GM21576 (cell line): ENCODE measurements around the gene SLC35G2.
"Not testable (repeated sequence)": the region's sequence is repeated elsewhere in the genome, so short reads cannot be mapped to it uniquely, and the experiment has no call there.

Source experiments
- ATAC-seq: cut with Tn5 transposase; IDR thresholded peaks from one replicate; pipeline ENCODE4 v1.9.1; 2021; ENCODE audit warnings: mild to moderate bottlenecking, moderate library complexity; ENCODE audit not compliant: unreplicated experiment

The SLC35G2 gene

DNA sequence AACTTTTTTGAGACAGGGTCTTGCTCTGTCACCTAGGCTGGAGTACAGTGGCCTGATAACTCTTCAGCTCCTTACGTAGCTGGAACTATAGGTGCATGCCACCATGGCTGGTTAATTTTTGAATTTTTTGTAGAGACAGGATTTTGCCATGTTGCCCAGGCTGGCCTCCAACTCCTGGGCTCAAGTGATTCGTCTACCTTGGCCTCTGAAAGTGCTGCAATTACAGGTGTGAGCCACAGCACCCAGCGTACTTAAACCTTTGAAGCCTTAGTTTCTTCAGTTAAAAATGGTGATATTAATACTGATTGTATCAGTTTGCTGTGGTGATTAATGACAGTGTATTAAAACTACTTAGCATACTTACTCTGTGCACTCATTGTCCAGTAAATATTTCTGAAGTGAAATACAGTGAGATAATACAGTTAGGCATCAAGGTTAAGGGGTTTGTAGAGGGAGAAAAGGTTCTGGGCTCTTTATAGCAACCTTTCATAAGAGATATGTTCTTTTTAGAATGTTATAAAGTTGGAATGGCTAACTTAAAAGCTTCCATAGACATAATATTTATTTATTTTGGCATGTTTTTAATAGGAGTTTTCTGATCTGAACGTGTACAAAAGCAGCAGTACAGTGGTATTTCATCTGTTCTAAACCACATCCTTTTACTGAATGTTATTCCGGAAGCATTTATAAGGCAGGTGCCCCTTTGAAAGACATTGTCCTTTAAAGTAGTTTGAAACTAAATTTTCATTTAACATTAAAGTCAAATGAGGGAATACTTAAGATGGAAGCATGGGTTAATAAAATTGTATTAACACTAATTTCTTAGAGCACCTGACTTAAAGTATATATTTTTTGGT is 66.7 kb downstream of the SLC35G2 start:
- ATAC-seq = peak; percentile 57

DNA sequence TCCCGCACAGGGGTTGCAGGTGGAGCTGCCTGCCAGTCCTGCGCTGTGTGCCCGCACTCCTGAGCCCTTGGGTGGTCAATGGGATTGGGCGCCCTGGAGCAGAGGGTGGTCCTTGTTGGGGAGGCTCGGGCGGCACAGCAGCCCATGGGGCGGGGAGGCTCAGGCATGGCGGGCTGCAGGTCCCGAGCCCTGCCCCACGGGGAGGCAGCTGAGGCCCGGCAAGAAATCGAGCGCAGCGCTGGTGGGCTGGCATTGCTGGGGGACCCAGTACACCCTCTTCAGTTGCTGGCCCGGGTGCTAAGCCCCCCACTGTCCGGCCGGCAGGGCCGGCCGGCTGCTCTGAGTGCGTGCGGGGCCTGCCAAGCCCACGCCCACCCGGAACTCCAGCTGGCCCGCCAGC is 71.0 kb downstream of the SLC35G2 start:
- no peak for ATAC-seq

DNA sequence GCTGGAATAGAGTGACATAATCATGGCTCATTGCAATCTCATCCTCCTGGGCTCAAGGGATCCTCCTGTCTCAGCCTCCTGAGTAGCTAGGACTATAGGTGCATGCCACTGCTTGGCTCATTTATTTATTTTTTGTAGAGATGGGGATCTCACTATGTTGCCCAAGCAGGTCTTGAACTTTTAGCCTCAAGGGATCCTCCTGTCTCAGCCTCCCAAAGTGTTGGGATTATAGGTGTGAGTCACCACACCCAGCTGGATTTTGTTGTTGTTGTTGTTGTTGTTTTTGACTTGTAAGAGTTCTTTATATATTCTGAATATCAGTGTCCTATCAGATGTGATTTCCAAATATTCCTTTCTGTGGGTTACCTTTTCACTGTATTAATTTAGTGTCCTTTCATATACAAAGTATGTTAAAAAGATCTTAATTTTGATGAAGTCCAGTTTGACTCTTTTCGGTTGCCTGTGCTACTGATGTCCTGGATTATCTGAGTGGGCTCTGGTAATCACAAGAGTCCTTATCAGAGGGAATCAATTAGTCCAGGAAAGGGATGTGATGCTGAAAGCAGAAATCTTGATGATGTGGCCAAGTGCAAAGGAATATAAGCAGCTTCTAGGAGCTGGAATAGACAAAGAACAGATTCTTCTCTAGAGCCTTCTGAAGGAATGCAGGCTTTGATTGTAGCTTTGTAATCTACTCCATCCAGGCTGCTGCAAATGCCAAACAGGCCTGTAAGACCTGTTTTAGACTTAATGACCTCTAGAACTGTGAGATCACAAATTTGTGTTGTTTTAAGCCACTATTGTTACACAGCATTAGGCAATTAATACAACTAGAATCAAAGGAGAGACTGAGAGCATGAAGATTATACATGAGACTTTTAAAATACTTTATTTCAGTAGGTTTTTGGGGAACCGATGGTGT is 73.3 kb downstream of the SLC35G2 start:
- no peak for ATAC-seq

DNA sequence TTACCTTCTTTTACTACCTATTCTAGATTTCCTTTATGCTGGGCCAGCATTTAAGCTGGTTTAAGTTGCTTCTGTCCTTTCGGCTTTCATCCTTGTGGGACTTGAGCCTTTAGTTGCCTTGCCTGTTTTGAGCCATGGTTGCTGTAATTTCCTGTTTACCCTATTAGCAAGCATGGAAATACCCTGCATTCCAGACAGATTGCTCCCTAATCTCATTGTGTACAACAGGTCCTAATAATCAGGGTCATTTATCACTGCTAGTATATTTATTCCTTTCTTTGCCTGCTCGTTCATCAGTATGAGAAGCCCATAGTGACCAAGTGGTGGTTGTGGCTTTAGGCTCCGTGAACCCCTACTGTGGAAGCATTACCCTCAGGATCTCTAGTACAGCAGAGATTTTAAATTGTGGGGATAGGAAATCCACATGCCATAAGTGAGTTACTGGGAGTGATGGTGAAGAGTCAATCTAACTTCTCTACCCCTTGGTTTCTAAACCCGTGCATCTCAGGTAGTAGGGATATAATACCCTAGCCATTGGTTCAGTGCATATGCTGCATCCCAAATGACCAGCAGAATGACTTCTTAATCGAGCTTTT is 75.0 kb downstream of the SLC35G2 start:
- ATAC-seq = no peak

DNA sequence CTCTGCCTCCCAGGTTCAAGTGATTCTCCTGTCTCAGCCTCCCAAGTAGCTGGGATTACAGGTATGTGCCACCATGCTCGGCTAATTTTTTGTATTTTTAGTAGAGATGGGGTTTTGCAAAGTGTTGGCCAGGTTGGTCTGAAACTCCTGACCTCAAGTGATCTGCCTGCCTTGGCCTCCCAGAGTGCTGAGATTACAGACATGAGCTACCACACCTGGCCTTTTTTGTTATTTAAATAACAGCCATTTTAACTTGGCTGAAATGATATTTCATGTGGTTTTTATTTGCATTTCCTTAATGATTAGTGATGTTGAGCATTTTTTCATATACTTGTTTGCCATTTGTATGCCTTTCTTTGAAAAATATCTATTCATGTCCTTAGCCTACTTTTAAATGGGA is 78.2 kb downstream of the SLC35G2 start:
- not testable (repeated sequence) for ATAC-seq

DNA sequence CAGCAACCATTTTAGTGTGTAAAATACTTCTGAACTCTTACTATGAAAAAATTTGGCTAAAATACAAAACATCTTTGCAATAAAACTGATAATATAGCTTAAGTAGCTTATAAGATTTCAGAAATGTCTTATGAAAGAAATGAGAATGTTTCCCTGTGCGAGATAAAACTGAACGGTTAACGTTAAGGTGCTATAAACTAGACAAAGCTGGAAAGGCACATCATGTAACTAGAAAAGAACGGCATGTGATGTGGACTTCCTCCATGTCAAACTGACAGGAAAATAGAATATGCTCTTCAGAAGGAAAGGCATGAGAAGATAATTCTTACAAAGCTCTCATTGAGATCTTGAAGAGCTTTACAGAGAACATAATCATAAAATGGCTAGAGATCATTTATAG is 79.6 kb downstream of the SLC35G2 start:
- no peak for ATAC-seq

DNA sequence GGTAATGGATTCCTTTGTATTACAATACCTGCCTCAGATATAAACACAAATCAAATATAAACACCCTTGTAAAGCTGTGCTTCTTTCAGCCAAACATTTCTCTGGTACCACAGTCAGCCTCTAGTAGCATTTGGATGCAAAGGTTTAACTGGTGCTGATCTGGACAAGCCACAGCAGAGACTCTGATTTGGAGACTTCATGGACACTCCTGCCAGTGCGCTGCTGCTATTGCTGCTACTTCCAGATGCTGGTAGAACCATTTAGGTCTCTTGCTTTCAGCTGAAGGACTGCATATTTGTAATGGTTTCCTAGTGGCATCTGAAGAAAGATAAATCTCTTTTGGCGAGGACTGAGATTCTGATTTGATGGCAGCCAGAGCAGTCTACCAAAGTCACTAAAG is 80.0 kb downstream of the SLC35G2 start:
- ATAC-seq = no peak

DNA sequence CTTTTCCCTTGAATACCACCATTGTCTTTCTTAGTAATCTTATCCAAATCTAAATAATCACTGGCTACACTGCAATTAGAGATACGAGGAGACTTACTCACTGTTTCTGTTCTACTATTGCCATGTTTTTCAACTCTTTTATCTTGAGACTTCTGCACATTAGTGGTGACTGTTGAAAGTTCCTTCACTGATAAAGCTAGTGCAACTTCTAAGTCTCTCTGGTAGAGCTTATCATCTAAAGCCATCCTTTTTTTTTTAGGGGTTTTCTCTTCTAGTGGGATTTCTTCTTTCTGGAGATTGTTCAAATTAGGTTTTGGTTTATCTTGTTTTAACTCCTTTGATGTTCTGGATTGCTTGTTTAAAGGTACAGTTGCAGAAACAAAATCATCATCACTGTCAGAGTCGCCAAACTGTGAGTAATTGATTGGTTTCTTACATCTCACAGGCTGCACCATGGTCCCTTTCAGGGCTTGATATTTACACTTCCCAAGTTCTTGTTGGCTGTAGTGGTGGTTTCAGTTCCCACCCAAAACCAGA is 80.8 kb downstream of the SLC35G2 start:
- no peak for ATAC-seq

DNA sequence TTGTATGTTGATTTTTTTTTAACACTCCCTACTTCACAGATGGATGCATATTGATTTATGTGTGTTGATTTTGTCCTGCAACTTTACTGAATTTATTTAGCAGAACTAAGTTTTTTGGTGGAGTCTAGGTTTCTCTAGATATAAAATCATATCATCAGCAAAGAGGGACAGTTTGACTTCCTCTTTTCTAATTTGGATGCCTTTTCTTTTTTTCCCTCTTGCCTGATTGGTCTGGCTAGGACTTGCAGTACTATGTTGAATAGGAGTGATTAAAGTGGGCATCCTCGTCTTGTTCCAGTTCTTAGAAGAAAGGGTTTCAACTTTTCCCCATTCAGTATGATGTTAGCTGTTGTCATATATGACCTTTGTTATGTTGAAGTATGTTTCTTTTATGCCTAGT is 81.8 kb downstream of the SLC35G2 start:
- not testable (repeated sequence) for ATAC-seq

DNA sequence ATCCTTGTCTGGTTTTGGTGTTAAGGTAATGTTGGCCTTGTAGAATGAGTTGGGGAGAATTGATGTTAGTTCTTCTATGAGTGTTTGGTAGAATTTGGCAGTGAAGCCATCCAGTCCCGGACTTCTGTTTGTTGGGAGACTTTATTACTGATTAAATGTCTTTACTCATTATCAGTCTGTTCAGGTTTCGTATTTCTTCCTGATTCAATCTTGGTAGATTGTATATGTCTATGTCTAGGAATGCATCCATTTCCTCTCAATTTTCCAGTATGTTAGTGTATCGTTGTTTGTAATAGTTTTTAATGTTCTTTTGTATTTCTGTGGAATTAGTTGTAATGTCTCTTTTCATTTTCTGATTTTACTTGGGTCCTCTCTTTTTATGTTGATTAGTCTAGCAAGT is 82.5 kb downstream of the SLC35G2 start:
- ATAC-seq = no peak

DNA sequence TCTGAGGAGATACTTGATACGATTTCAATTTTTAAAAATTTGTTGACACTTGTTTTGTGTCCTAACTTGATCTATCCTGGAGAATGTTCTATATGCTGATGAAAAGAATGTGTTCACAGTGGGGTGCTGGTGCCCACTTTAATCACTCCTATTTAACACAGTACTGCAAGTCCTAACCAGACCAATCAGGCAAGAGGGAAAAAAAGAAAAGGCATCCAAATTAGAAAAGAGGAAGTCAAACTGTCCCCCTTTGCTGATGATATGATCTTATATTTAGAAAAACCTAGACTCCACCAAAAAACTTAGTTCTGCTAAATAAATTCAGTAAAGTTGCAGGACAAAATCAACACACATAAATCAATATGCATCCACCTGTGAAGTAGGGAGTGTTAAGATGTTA is 83.6 kb downstream of the SLC35G2 start:
- not testable (repeated sequence) for ATAC-seq

DNA sequence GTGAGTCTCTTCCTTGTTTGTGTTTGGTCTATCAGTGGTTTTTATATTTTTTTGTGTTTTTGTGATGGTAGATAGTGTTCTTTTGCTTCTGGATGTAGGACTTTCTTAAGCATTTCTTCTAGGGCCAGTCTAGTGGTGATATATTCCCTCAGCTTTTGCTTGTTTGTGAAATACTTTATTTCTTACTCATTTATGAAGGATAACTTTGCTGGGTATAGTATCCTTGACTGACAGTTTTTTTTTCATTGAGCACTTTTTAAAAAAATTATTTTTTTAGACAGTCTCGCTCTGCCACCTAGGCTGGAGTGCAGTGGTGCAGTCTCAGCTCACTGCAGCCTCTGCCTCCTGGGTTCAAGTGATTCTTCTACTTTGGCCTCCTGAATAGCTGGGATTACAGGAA is 85.0 kb downstream of the SLC35G2 start:
- no peak for ATAC-seq

DNA sequence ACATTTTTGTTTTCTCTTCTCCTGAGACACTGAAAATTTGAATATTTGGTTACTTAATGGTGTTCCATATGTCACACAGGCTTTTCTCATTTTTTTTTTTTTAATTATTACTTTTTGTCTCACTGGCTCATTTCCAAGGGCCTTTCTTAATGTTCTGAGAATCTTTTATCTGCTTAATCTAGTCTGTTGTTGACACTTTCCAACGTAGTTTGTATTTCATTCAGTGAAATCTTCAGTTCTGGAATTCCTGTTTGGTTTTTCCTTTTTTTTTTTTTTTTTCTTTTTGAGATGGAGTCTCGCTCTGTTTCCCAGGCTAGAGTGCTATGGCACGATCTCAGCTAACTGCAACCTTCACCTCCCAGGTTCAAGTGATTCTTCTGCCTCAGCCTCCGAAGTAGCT is 85.8 kb downstream of the SLC35G2 start:
- ATAC-seq = no peak
